Skin of body (tissue), 2 donors: ENCODE data around the gene TRRAP. TPM values are rescaled to one million over a fixed set of nuclear protein-coding genes. Genes with fewer than 3 reads are reported as not detected.

Source experiments
- DNase-seq: peaks from one replicate; lab custom pipeline; 2025; lab: John Stamatoyannopoulos, UW
- total RNA-seq: library from RNA; depleted of rRNA; stranded (reverse); fragments of >200 nt; gene quantifications from one replicate; pipeline ENCODE4 v1.2.3, GENCODE V29; 2014

The TRRAP gene
- total RNA-seq, 1 donor from 2014 or later: 26.4 TPM

DNA sequence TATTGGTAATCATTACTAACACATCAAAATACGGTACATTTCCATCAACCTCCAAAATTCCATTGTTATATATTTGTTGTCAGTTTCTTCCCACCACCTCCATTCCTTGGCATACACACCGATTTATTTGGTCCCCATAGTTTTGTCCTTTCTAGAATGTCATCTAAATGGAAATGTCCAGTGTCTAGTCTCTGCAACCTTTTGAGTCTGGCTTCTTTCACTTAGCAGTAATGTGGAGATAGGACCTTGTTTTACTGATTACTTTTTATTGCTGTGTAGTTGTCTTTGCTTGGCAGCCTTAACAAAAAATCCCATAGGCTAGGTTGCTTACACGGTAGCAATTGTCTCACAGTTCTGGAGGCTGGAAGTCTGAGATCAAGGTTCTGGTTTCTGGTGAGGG is 22.5 kb downstream of the TRRAP start:
- no peak for DNase-seq

DNA sequence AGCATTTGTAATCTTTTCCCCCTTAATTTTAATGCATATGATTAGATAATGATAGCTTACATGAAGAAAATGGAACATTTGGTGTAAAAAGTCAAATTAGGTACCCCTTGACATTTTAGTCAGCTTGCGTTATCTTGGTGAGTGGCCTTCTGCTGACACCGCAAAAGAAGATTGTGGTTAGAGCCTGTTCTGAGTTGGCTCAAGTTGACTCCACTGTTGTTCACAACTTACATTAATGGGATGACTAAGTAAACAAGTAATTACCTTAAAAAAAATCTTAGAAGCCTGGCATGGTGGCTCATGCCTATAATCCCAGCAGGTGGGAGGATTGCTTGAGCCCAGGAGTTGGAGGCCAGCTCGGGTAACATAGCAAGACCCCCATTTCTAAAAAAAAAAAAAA is 24.2 kb downstream of the TRRAP start:
- DNase-seq: no peak

DNA sequence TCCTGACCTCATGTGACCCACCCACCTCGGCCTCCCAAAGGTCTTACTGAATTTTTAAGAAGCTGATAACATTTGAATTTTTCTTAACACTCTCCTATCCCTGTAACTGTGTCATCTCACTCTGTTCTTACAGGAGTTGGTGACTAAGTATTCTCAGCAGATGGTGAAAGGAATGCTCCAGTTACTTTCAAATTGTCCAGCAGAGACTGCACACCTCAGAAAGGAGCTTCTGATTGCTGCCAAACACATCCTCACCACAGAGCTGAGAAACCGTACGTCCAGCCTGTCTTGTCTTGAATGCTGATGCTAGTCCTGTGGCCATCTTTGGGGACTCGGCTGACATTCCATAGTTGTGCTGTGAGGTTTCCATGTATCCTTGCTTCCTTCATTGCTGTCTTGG is 24.9 kb downstream of the TRRAP start:
- no peak for DNase-seq

DNA sequence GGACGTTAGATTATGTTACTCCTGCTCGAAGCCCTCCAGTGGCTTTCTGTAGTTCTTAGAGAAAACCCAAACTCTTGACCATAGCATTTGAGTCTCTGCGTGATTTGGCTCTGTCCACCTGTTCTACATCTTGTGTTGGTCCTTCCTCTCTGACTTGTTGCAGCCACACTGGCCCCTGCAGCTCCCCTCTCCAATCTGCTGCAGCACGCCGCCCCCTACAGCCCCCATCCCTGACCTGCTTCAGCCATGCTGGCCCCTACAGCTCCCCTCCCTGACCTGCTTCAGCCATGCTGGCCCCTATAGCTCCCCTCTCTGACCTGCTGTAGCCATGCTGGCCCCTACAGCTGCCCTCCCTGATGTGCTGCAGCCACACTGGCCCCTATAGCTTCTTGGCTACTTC is 29.2 kb downstream of the TRRAP start:
- DNase-seq: no peak

DNA sequence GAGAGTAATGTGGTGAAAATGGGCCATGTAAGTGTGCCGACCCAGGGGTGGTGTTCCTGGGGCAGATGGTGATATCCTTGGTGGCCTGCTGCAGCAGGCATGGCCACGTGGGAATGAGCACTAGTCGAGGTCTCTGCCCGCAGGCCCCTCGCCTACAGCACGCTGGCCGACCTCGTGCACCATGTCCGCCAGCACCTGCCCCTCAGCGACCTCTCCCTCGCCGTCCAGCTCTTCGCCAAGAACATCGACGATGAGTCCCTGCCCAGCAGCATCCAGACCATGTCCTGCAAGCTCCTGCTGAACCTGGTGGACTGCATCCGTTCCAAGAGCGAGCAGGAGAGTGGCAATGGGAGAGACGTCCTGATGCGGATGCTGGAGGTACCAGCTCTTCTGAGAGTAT is 30.3 kb downstream of the TRRAP start:
- DNase-seq: no peak

DNA sequence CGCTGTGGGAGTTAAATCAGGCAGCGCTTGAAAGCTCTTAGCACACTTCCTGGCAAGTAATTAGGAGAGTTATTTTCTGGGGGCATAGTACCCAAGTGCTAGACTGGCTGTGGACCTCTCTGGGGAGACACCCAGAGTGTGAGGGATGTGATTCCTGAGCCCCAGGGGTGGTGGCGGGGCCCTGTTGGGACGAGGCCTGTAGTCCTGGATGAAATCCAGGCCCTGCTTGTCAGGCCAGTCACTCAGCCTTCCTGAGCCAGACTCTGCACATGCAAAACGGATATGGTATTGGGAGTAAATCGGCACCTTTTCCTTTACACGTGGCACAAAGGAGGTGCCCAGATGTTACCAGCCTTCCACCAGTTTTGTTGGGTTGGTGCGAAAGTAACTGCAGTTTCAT is 31.2 kb downstream of the TRRAP start:
- no peak for DNase-seq

DNA sequence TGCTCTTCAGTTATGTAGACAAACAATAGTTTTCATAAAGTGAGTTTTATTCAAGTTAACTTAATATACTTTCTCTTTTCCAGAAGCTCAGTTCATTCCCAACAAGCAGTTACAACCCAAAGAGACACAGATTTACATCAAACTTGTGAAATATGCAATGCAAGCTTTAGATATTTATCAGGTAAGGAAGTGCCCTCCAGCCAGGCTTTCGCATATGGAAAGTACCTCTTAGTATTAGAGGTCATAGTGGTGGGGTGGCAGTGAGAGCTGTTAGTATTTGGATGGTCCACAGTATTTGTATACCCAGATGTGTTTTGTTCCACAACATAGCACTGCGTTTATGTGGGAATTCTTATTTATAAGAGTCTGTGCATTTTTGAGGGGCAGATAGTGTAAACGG is 32.1 kb downstream of the TRRAP start:
- DNase-seq: no peak

DNA sequence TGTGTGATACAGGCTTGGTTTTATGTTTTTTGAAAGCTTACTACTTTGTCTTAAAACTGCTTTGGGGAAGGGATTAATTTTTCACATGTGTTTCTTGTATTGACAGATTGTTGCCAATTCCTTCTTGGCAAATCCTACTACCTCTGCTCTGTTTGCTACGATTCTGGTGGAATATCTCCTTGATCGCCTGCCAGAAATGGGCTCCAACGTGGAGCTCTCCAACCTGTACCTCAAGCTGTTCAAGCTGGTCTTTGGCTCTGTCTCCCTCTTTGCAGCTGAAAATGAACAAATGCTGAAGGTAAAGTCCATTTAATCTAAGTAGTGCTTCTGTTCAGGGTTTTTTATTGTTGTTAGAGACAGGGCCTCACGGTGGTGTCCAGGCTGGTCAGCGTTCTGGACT is 33.6 kb downstream of the TRRAP start:
- no peak for DNase-seq

DNA sequence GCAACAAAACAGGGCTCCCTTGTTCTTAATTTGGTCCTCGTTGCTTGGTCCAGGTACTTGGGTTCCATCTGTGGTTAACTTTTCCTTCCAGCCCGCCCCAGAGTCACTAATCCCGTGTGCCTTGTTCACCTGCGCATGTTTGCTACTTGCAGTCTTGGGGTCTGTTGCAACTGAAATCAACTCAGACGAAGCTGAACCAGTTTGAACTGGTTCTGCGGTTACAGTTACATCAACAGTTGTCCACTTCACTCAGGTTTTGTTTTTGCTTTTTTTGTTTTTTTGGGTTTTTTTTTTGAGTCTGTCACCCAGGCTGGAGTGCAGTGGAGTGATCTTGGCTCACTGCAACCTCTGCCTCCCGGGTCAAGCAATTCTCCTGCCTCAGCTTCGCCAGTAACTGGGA is 34.7 kb downstream of the TRRAP start:
- DNase-seq: no peak

DNA sequence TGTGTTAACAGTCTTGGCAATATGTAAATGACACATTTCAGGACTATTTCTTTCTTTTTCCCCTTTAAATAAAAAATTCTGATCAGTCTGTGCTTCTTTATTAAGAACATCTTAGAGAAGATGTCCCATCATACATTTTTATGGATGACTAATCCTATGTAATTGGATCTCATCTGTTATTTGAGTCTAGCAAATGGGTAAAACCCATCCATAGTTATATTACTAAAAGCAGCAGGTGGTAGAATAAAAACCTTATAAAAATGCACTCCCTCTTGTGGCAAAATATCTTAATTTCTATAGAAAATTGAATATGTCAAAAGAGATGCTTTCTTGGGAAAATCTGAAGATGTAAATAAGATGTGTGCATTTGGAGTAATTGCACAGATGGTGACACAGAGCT is 35.3 kb downstream of the TRRAP start:
- DNase-seq: no peak

DNA sequence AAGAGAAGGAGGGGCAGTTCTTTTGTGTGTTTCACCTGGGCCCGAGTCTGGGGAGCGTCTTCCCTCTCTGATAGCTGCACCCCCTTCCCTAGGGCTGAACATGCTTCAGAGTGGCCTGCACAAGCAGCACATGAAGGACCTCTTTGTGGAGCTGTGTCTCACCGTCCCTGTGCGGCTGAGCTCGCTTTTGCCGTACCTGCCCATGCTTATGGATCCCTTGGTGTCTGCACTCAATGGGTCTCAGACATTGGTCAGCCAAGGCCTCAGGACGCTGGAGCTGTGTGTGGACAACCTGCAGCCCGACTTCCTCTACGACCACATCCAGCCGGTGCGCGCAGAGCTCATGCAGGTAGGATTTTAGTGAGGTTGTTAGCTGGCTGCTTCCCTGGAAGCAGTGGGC is 39.0 kb downstream of the TRRAP start:
- DNase-seq: no peak

DNA sequence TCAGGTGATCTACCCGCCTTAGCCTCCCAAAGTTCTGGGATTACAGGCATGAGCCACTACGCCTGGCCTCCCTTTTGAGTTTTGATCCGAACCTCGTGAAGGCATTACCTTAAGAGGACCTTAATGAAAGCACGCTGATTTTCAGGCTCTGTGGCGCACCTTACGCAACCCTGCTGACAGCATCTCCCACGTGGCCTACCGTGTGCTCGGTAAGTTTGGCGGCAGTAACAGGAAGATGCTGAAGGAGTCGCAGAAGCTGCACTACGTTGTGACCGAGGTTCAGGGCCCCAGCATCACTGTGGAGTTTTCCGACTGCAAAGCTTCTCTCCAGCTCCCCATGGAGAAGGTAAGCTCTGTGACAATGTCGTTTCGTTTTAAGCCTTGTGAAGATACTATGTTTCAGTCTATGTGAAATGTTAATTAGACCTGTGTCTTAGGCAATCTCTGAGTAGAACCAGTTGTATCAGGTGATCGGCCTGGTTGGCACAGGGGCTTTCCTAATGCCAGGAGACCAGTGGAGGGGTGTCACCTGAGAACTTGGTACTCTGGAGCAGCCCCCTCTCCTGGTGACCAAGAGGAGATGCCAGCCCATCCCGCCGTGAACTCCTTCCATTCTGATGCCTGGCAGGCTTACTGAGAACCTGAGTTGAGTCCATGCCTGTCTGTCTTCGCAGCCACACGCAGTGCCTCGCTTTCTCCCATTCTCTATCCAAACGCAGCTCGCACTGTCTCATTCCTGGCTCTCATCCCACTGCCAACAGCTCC is 43.5 kb downstream of the TRRAP start:
- DNase-seq: no peak

DNA sequence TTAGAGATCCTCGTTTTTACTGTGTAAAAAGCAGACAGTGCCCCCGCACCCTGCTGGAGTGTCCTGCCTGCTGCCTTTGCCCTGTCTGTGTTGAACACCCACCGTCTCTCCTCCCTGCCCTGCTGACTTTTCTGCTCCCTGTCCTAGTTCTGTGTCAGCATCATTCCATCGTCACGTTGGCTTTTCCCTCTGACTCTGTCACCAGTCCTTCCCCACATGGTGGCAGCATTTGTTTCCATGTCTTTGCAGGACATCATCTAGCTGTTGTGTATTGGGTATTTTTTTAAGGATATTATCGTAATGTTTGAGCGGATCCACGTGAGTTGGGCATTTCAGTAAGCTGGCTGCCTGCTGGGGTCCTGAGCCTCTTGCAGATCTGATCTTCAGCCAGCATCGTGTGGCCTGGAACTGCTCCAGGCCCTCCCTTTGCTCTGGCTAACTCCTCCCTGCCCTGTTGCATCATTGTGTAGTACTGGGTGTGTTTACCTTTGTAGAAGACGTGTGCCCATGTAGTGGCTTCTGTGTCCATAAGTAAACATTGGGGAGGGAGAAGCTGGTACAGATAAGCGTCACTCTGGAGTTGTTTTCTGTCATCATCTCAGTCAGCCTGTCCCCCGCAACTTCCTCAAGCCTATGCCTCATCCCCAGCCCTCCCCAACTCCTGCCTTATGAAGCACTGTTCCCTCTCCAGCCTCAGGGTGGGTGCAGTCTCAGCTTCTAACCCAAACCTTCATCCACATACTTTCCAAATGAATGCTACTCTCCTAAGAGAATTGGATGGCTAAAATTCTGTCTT is 44.3 kb downstream of the TRRAP start:
- no peak for DNase-seq

DNA sequence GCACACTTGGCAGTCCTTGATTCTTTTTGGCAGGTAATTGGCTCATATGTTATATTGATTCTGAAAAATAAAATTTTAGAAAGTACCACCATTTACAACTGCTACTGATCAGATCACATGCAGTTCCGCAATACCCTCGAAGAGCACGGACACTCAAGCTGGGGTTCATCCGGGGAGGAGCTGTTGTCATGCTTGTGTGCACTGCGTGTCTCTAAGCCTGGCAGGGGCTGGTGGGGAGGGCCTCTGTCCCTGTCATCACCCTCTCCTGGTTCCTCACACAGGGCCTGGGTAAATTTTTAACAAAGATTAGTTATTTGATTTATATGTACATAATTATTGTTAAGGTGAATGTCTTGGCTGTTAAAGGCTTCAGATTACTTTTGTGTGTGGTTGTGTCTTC is 45.2 kb downstream of the TRRAP start:
- DNase-seq: no peak

DNA sequence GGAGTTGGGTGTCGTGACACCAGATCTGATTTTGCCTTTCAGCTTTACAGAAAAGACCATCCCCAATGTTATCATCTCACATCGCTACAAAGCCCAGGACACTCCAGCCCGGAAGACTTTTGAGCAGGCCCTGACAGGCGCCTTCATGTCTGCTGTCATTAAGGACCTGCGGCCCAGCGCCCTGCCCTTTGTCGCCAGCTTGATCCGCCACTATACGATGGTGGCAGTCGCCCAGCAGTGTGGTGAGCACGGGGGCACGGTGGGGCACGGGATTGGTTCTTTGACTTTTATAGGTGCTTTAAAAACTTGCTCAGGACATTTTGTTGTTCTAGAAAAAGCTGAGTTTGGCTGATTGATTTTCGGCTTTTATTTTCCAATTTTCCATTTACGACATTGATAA is 48.8 kb downstream of the TRRAP start:
- DNase-seq: no peak

DNA sequence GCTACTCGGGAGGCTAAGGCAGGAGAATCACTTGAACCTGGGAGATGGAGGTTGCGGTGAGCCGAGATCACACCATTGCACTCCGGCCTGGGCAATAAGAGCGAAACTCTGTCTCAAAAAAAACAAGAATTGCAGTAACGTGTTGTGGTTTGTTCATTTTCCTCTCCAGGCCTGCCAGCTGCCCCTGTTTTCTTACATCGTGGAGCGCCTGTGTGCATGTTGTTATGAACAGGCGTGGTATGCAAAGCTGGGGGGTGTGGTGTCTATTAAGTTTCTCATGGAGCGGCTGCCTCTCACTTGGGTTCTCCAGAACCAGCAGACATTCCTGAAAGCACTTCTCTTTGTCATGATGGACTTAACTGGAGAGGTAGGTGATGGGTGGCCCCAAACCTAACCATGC is 52.1 kb downstream of the TRRAP start:
- no peak for DNase-seq

DNA sequence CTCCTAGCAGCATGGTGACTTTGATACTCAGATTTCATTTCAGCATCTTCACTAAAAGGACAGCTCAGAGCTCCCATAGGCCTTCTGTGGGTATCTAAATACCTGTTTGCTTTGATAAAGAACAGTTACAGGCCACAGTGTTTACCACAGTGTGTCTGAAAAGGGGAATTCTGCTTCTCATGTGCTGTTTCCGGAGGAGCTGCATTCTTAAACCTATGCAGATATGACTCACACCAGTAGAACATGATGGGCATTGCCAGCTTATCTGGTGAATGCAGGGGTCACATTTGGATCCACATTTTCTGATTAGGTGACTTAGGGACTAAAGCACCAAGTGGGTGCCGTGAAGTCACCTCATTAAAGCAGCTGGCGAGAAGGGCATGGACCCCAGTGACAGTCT is 52.6 kb downstream of the TRRAP start:
- no peak for DNase-seq

DNA sequence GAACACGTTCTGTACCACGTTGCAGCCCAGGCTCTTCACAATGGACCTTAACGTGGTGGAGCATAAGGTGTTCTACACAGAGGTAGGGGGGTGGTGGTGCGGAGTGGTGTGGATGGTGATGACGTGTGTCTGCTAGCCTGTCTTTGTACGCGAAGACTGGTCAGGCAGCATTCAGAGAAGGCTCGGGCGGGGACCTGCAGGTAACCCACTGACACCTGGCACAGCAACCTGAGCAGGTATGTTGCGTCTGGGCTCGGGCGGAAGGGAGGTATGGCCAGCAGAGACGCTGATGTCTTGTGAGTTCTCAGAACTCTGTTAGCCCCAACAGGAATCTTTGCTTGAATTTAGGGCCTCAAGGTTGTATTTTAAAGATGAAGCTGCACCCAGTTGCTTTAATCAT is 55.0 kb downstream of the TRRAP start:
- no peak for DNase-seq

DNA sequence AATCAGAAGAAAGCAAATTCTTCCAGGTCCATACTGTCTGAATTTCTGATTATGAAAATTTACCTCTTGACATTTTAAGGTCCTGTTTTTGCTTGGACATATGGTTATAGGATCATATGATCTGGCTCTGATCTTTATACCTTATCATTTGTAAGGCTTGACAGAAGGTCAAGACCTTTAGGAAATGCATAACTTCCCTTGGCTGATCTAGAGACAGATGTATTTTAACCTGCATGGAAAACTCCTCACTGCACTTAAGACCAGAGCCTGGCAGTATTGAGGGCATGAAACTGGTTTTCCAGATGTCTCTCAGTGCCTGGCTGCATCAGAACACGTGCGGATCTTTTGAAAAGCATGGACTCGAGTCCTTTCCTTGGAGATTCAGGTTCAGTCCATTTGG is 55.9 kb downstream of the TRRAP start:
- no peak for DNase-seq

DNA sequence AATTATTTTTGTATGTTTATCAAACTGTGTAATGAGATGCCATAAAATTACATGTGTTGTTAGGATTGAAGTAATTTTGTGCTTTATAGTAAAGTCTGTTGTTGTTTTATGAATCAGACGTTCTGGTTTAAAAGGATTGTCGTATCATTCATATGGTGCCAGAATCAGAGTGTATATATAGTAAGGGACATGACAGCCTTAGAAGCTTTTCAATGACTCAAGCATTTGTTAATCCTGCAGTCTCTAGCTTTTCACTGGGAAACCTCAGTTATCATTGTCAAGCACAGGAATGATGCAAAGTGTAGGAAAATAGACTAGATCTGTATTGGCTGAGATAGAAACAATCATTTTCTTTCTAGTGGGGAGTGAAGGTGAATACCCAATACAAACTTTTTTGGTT is 57.5 kb downstream of the TRRAP start:
- no peak for DNase-seq

DNA sequence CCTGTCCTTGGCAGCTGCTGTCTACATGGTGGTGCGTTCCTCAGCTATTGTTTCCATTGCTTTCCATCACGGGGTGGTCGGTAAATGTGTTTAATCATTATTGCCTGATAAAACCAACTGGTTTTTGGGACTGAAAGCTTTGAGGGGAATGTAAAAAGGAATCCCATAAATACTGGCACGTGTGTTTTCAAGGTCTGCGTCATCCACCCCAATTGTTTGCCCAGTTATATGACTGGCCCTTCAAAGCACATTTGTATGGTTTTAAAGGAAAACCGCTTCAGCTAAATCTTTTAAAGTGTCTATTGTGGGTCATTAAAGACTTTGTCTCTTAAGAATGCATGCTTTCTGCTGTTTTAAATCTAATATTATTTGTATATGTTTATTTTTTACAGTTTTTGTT is 65.0 kb downstream of the TRRAP start:
- DNase-seq: no peak

DNA sequence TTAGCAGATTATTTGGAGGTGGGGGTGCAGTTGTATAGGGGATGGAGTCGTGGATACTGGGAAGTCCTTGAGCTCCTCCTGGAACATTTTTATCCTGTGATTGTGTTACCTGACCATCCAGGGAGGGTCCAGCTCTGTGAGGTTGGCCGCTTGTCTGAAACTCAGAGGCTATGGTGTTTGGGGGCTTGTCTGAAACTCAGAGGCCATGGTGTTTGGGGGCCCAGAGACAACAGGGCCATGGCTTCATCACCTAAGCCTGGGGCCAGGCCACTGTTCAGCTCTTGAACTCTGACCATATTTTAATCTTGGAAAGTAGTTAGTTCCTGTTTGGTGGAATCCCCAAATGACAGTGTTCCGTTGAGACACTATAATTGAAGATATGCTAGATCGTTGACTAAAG is 66.1 kb downstream of the TRRAP start:
- DNase-seq: no peak

DNA sequence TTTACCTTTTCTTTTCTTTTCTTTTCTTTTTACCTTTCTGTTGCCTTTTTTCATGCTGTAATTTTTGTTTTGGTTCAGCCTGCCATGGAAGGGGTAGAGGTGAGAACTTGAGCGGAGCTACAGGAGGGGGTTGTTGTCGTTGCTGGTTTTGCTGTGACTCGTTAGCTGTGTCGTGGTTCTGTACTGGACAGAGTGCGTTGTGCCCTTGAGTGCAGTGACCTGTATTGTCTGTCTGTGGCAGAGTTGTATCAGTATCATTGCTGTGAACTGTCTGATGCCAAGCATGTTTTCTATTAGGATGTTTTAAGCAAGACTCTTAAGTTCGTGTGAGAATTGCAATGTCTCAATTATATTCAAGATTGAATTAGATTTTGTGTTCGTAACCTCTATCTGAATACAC is 67.5 kb downstream of the TRRAP start:
- DNase-seq: no peak
